GM13976 (cell line): Measurements from ENCODE around the gene OR11L1.

Source experiments
- DNase-seq: peaks from one replicate; pipeline ENCODE4 v3.0.0; 2012; ENCODE audit warnings: low spot score
- CTCF ChIP-seq: IDR thresholded peaks from 2 replicates; pipeline ENCODE4 v1.5.1; 2012; ENCODE audit warnings: borderline replicate concordance, mild to moderate bottlenecking; ENCODE audit not compliant: insufficient read depth; ENCODE audit errors: extremely low read depth, missing control alignments, control extremely low read depth
- in situ Hi-C: fragments of 300-500 bp; cut with MboI; formaldehyde crosslinking; loops from one replicate; pipeline ENCODE4 v1.12.0; 2022; ENCODE audit warnings: low sequenced_read_pairs, mixed read lengths, inconsistent platforms; ENCODE audit not compliant: unreplicated experiment

The OR11L1 gene

GRCh38 chr1:247825362-247825761 is 16.3 kb downstream of the OR11L1 start:
- DNase-seq = no peak
- TF ChIP-seq CTCF = no peak
- in situ Hi-C loops = no loop called here

- no peak for TF ChIP-seq CTCF
- no peak for DNase-seq
- in situ Hi-C loops = no loop called here
These were observed 17.7 kb downstream of the OR11L1 start, which contains the start of gene OR14A16 for GRCh38 chr1:247824023-247824422. Gene OR14A16 (minus strand): TSS chr1:247824119. CDS start chr1:247815729, 8,390 bp downstream.

- DNase-seq = no peak
- in situ Hi-C loops = no loop called here
- no peak for TF ChIP-seq CTCF
These were observed 19.6 kb downstream of the OR11L1 start for GRCh38 chr1:247822060-247822459.

GRCh38 chr1:247812637-247813036 is 29.1 kb downstream of the OR11L1 start:
- no peak for DNase-seq
- in situ Hi-C loops = no loop called here
- no peak for TF ChIP-seq CTCF

GRCh38 chr1:247797518-247797917 is 44.2 kb downstream of the OR11L1 start:
- DNase-seq = no peak
- TF ChIP-seq CTCF = no peak
- in situ Hi-C loops = no loop called here
